ENCODE data around the gene DTNB.

GRCh38 chr2:25354116-25354515 lies 319.3 kb downstream of the DTNB start:
- TF ChIP-seq GABPA (IDR thresholded peaks at IDR 0.05; ENCODE audit: low read depth): no peak
- TF ChIP-seq REST (IDR thresholded peaks at IDR 0.05; ENCODE audit: insufficient replicate concordance, low read depth): no peak
- TF ChIP-seq, protein P1, sequence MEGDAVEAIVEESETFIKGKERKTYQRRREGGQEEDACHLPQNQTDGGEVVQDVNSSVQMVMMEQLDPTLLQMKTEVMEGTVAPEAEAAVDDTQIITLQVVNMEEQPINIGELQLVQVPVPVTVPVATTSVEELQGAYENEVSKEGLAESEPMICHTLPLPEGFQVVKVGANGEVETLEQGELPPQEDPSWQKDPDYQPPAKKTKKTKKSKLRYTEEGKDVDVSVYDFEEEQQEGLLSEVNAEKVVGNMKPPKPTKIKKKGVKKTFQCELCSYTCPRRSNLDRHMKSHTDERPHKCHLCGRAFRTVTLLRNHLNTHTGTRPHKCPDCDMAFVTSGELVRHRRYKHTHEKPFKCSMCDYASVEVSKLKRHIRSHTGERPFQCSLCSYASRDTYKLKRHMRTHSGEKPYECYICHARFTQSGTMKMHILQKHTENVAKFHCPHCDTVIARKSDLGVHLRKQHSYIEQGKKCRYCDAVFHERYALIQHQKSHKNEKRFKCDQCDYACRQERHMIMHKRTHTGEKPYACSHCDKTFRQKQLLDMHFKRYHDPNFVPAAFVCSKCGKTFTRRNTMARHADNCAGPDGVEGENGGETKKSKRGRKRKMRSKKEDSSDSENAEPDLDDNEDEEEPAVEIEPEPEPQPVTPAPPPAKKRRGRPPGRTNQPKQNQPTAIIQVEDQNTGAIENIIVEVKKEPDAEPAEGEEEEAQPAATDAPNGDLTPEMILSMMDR (IDR thresholded peaks at IDR 0.05; ENCODE audit: insufficient read depth, low read length): no peak
